HG02981 (cell line): ENCODE results near the gene CRACR2A.

Experiments
- ATAC-seq: cut with Tn5 transposase; IDR thresholded peaks from one replicate; pipeline ENCODE4 v1.9.1; 2021; ENCODE audit warnings: mild to moderate bottlenecking, moderate library complexity; ENCODE audit not compliant: unreplicated experiment

The CRACR2A gene

DNA sequence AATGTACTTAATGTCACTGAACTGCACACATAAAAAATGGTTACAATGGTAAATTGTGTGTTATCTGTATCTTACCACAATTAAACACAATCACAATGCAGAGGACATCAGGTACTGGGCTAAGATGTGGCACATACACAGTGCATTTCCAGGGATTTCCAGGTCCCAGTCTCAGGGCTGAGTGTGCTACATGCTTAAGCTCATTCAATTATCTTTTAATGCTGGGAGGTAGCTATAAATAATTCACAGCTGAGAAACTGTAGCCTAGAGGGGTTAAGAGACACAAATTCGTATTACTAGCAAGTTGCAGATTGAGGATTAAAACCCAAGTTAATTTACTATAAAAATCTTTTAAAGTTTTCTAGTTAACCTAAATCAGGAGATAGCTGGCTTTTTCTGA, 67.1 kb downstream of the CRACR2A start:
- ATAC-seq: no peak

GRCh38 chr12:3684449-3685051, 68.4 kb downstream of the CRACR2A start:
- ATAC-seq: no peak

GRCh38 chr12:3683670-3684069, 69.2 kb downstream of the CRACR2A start:
- no peak for ATAC-seq

DNA sequence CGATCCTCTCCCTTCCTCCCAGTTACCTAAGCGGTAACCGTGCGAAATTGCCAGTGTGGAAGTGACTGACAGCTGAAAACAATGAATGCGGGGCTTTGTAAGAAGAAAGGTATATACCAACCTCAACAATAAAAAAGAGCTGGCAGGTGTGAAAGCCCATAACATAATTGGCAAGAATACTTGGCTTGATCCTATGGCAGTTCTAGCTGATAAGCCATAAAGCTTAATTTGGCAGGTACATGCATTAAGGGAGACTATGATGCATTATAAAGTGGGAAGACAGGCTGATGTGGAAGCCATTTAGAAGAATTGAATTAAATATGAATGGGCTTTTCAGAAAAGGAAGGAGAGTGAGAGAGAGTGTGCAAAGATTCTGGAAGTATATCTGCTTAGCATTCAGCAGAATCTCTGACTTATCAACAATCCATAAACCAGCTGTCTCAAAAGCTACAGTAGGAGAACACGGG, 71.3 kb downstream of the CRACR2A start:
- no peak for ATAC-seq

DNA sequence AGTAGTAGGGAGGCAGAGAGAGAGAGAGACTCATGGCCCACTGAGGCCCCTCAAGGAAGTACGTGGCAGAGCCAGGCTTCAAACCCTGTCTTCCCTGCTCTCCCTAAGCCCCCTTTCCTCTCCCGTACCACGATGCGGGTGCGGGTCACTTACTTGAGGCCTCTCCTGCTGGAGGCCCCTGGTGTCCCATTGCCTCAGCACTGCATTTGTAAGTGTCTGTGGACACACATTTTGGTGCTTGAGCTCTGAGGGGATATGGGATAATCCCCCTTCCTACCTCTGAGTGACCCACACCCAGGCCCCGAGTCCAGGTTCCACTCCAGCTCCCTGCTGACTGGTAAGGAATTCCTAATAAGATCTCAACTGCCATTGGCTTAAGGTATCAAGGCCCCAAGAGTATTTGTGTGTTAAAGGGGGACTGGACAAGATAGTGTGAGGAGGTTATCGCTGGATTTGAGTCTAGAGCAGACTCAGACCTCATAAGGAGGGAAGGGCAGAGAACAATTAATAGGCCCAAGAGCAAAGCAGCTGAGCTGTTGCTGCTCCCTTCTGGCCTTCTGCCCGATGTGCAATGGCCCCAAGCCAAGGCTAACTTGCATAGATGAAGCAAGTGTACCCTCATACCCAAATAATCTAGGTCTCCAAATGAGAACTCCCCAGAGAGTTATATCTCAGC, 71.9 kb downstream of the CRACR2A start:
- ATAC-seq: no peak

DNA sequence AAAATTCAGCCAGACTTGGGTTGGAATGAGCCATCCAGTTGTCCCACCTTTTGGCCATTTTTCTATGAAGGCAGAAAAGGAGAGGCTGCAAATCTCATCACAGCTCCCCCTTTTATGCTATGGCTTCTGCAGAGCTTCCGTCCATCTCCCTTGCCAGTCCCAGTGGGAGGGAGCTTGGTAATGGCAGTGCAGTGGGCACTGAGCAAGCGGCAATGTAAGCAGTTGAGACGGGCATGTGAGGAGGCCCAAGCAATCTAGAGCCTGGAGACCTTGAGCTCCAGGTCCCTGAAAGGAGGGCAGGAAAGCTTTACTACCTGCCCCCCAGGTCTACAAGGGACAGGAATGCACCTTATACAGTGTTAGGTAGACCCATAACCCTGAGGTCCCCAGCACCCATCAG, 73.1 kb downstream of the CRACR2A start:
- ATAC-seq: no peak

GRCh38 chr12:3677609-3678008, 75.3 kb downstream of the CRACR2A start:
- no peak for ATAC-seq

- ATAC-seq: no peak
Observed at GRCh38 chr12:3673981-3674708, 78.8 kb downstream of the CRACR2A start.

GRCh38 chr12:3672113-3672509, 80.8 kb downstream of the CRACR2A start:
- no peak for ATAC-seq

DNA sequence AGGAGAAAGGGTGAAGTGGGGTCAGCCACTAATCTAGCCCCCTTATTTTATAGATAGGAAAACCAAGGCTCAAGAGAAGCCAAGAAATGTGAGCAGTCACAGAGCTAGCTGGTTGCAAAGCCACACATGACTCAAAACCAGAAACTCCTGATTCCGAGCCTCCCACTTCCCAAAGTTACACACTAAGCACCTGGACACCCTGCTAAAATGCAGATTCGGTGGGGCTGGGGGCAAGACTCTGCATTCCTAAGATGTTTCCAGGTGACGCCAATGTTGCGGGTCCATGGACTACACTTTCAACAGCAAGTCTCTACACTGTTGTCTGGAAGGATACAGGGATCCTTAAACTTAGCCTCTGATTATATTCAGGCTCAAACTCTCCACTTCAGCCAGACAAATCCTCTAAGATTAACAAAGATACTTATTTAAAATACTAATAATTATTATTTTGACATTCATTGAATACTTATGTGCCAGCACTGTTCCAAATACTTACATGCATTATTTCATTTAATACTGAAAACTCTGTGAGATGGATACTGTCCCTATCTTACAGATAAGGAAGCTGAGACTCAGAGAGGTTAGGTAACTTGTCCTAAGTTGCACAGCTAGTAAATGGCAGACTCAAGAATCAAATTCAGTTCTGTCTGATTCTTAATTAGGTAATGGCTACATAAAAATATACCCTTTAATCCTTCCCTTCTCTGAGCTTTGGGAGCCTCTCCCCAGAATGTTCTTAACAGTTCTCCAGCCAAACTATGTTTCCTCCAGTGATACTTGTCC, 81.4 kb downstream of the CRACR2A start:
- no peak for ATAC-seq

GRCh38 chr12:3670083-3670620, 82.8 kb downstream of the CRACR2A start:
- ATAC-seq: no peak

GRCh38 chr12:3669594-3669993, 83.3 kb downstream of the CRACR2A start:
- ATAC-seq: no peak

- ATAC-seq: no peak
Observed at GRCh38 chr12:3668479-3669165, 84.3 kb downstream of the CRACR2A start.

GRCh38 chr12:3667485-3667884, 85.4 kb downstream of the CRACR2A start:
- ATAC-seq: no peak

GRCh38 chr12:3666441-3666840, 86.5 kb downstream of the CRACR2A start:
- ATAC-seq: no peak

DNA sequence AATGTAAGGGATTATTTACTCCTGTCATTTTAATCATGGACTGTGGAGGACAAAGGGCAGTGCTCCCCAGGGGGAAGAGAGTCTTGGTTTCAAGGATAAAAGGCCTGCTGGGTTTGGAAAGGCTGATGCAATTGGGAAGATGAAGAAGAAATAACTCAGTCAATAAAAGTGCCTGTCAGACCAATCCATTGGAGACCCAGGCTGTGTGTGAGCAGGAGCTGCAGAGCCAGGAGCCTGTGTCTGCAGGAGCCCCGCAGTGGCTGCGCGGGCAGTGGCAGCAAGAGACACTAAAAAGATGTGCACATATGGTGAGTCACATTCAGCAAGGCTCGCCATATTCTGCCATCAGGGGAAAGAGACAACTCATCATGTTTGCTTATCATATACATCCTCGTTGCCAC, 90.4 kb downstream of the CRACR2A start:
- no peak for ATAC-seq

- no peak for ATAC-seq
Observed at GRCh38 chr12:3661028-3661427, 91.9 kb downstream of the CRACR2A start.

- ATAC-seq: no peak
Observed at GRCh38 chr12:3658327-3659163, 94.4 kb downstream of the CRACR2A start.

DNA sequence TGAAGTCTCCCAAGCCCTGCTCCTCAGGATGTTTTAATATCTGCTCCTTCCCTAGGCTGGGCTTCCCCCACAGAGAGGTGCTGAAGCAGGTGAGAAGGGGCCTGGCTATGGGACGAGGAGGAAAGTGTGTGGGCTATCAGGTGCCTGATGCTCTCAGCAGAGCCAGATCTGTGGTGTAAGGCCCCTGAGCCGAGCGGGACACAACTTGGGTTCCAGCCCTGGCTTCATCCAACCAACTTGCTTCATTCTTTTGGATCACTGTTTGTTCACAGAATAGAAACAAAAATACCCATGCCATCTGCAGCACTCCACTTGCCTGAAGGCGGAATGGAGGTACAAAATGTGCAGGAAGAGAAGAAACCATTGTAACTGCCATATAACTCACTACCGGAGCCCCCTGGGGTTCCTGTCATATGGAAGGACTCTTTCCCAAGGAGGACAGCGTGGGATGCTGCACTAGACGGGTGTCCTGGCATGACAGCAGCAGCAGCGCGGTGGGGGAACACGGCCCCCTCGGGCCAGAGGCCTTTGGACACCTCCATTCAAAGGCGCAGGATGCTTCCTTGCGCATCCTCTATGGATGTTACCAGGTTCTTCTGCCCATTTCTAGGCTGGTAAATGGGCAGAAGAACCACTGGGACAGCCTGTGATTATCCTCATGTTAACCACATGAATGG, 95.8 kb downstream of the CRACR2A start:
- no peak for ATAC-seq
